Measurements from ENCODE around the gene KRT222.

DNA sequence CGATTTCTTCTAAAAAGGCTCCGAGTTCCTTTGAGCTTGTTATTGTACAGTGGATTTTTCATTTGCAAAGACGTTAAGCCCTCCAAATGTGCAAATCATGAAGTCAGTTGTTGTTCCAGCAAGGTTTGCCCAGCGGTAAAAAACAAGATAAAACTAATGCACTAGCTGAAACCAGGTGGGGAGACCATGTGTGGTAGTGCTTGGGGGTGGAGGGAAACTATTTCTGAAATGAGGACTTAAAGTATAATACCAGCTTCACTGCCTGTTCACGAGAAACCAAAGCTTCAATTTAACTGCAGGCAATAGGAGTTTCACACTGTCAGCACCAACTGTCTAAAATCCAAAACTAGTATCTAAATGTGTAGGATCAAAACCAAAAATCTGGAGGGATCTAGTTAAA lies 39.7 kb downstream of the KRT222 start:
- TF ChIP-seq, protein P1, sequence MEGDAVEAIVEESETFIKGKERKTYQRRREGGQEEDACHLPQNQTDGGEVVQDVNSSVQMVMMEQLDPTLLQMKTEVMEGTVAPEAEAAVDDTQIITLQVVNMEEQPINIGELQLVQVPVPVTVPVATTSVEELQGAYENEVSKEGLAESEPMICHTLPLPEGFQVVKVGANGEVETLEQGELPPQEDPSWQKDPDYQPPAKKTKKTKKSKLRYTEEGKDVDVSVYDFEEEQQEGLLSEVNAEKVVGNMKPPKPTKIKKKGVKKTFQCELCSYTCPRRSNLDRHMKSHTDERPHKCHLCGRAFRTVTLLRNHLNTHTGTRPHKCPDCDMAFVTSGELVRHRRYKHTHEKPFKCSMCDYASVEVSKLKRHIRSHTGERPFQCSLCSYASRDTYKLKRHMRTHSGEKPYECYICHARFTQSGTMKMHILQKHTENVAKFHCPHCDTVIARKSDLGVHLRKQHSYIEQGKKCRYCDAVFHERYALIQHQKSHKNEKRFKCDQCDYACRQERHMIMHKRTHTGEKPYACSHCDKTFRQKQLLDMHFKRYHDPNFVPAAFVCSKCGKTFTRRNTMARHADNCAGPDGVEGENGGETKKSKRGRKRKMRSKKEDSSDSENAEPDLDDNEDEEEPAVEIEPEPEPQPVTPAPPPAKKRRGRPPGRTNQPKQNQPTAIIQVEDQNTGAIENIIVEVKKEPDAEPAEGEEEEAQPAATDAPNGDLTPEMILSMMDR (IDR thresholded peaks at IDR 0.05): no peak
- TF ChIP-seq POLR2A (IDR thresholded peaks at IDR 0.05): no peak

Data from esophagus squamous epithelium (tissue), 4 donors.